Inferior parietal cortex (tissue), 1 donor: Measurements from ENCODE around the gene MYL1.

Experiments
- DNase-seq: peaks from one replicate; pipeline ENCODE4 v3.0.0-alpha.2; 2016; ENCODE audit errors: extremely low spot score

Gene MYL1

GRCh38 chr2:210267698-210268097, 47.3 kb downstream of the MYL1 start:
- DNase-seq = no peak

- no peak for DNase-seq
Measured at GRCh38 chr2:210264282-210264681, 50.7 kb downstream of the MYL1 start.

- no peak for DNase-seq
Measured at GRCh38 chr2:210263841-210264240, 51.1 kb downstream of the MYL1 start.

- no peak for DNase-seq
Measured at GRCh38 chr2:210262036-210262435, 52.9 kb downstream of the MYL1 start.

- no peak for DNase-seq
Measured at GRCh38 chr2:210259687-210260086, 55.3 kb downstream of the MYL1 start.

GRCh38 chr2:210252699-210253606, 62.0 kb downstream of the MYL1 start:
- no peak for DNase-seq

- DNase-seq = no peak
Measured at GRCh38 chr2:210250622-210251021, 64.4 kb downstream of the MYL1 start.
